Endothelial cell of umbilical vein (primary cell): ENCODE data around the gene FBXO11. TPM values are rescaled to one million over a fixed set of nuclear protein-coding genes. Genes with fewer than 3 reads are reported as not detected.

ENCODE experiments used
- BruUV-seq: library from RNA; stranded (reverse); fragments of 400-500 nt; replicated peaks from 2 replicates; lab custom pipeline; 2021; lab: Mats Ljungman, UMichigan
- CTCF ChIA-PET: fragments of 300-600, 350-600 bp; sonication (Branson Sonifier 250); formaldehyde crosslinking; loops from one replicate; lab custom pipeline; 2021; ENCODE audit warnings: antibody characterized with exemption, inconsistent platforms; lab: Charles Lee
- POLR2A ChIA-PET: fragments of 300-600, 350-600 bp; sonication (Branson Sonifier 250); formaldehyde crosslinking; loops from one replicate; lab custom pipeline; 2021; ENCODE audit warnings: antibody characterized with exemption, inconsistent platforms; lab: Charles Lee
- DNase-seq: peaks from one replicate; pipeline ENCODE4 v3.0.0-alpha.2; 2011; ENCODE audit warnings: low read depth, low spot score
- FAIRE-seq: peaks from 2 replicates; lab custom pipeline; 2011; peaks lifted over from hg19 to GRCh38; lab: Jason Lieb, UNC
- H2AFZ ChIP-seq: 2 replicates; pipeline ENCODE4 v1.6.0; 2012; ENCODE audit warnings: low read depth, low read length, control low read depth, inconsistent platforms
- H3K27ac ChIP-seq: 2 replicates; pipeline ENCODE4 v1.5.1; 2011; ENCODE audit warnings: low read depth, mild to moderate bottlenecking, control low read depth, low read length, moderate library complexity; ENCODE audit not compliant: insufficient read depth
- H3K27me3 ChIP-seq, 2 experiments: 2 replicates each; pipeline versions ENCODE4 v1.6.0 to v1.6.1; 2011; ENCODE audit warnings: low read length in 2 of 2, mixed read lengths in 1 of 2; ENCODE audit not compliant: control insufficient read depth in 2 of 2, insufficient read depth in 2 of 2
- H3K36me3 ChIP-seq, 2 experiments: 2 replicates in 1 of 2; 3 replicates in 1 of 2; pipeline ENCODE4 v1.5.1; 2011; ENCODE audit warnings: low read length in 2 of 2, mild to moderate bottlenecking in 1 of 2, moderate library complexity in 1 of 2; ENCODE audit not compliant: control insufficient read depth in 2 of 2, insufficient read depth in 2 of 2; ENCODE audit errors: extremely low read depth in 1 of 2
- H3K4me1 ChIP-seq: 3 replicates; pipeline ENCODE4 v1.5.1; 2011; ENCODE audit warnings: mild to moderate bottlenecking, low read length; ENCODE audit not compliant: control insufficient read depth, insufficient read depth; ENCODE audit errors: extremely low read depth
- H3K4me2 ChIP-seq: 2 replicates; pipeline ENCODE4 v1.6.1; 2011; ENCODE audit warnings: low read length, control low read depth, mixed read lengths; ENCODE audit not compliant: insufficient read depth
- H3K4me3 ChIP-seq, 3 experiments: fragments of 200-600 bp in 1 of 3; sonication (generic), shearing (Covaris generic) in 1 of 3; replicated peaks in 1 of 3; 2 replicates each; pipeline ENCODE4 v1.5.1; 2011 to 2016; ENCODE audit warnings: control low read depth in 3 of 3, low read length in 3 of 3, mild to moderate bottlenecking in 2 of 3, inconsistent platforms in 1 of 3, low read depth in 1 of 3, moderate library complexity in 1 of 3; ENCODE audit not compliant: insufficient read depth in 1 of 3
- H3K79me2 ChIP-seq: 2 replicates; pipeline ENCODE4 v1.6.0; 2012; ENCODE audit warnings: low read length, inconsistent platforms; ENCODE audit not compliant: control insufficient read depth, insufficient read depth
- H3K9ac ChIP-seq: replicated peaks from 2 replicates; pipeline ENCODE3; 2011; ENCODE audit warnings: low read length, control low read depth; ENCODE audit not compliant: insufficient read depth; ENCODE audit errors: extremely low read depth
- H3K9me1 ChIP-seq: replicated peaks from 3 replicates; pipeline ENCODE4 v1.6.0; 2011; ENCODE audit warnings: mild to moderate bottlenecking, low read length; ENCODE audit not compliant: control insufficient read depth, insufficient read depth; ENCODE audit errors: extremely low read depth
- H3K9me3 ChIP-seq: replicated peaks from 2 replicates; pipeline ENCODE4 v1.5.1; 2012; ENCODE audit warnings: low read length, inconsistent platforms; ENCODE audit not compliant: control insufficient read depth, insufficient read depth
- H4K20me1 ChIP-seq: replicated peaks from 2 replicates; pipeline ENCODE3; 2011; ENCODE audit warnings: mild to moderate bottlenecking, low read length; ENCODE audit not compliant: control insufficient read depth, insufficient read depth; ENCODE audit errors: extremely low read depth
- EZH2 ChIP-seq: IDR thresholded peaks from 2 replicates; pipeline ENCODE4 v1.6.1; 2012; ENCODE audit warnings: borderline replicate concordance, low read depth, mild to moderate bottlenecking, moderate library complexity, low read length, inconsistent platforms; ENCODE audit not compliant: severe bottlenecking
- GATA2 ChIP-seq: IDR thresholded peaks from 2 replicates; pipeline ENCODE4 v1.7.0; 2011; ENCODE audit warnings: low read depth, mild to moderate bottlenecking, moderate library complexity, mixed read lengths, low read length; ENCODE audit not compliant: insufficient read length, insufficient read depth
- MAX ChIP-seq: IDR thresholded peaks from 2 replicates; pipeline ENCODE4 v1.6.1; 2011; ENCODE audit not compliant: insufficient read depth, insufficient read length
- MYC ChIP-seq: IDR thresholded peaks from one replicate; pipeline ENCODE4 v1.6.1; 2011; ENCODE audit warnings: mild to moderate bottlenecking, low read depth, low read length
- POLR2A ChIP-seq: IDR thresholded peaks from 2 replicates; pipeline ENCODE4 v1.6.1; 2012; ENCODE audit warnings: low read depth, mild to moderate bottlenecking, control low read depth, low read length
- POLR2AphosphoS5 ChIP-seq: IDR thresholded peaks from 2 replicates; pipeline ENCODE4 v1.6.1; 2012; ENCODE audit warnings: low read depth, mild to moderate bottlenecking, control low read depth, low read length, moderate library complexity; ENCODE audit not compliant: insufficient read depth
- dilution Hi-C: fragments of 300-500 bp; cut with MboI; formaldehyde crosslinking; loops from one replicate; pipeline ENCODE4 v1.15.0; 2019; ENCODE audit warnings: low sequenced_read_pairs; ENCODE audit not compliant: extremely low pct_ligation_motif_present
- intact Hi-C: fragments of 100-400 bp; cut with micrococcal nuclease; formaldehyde crosslinking; loops from one replicate; pipeline ENCODE4 v1.10.0; 2022
- polyA plus RNA-seq, 4 experiments: library from polyadenylated mRNA; depleted of rRNA in 3 of 4; stranded (reverse) in 3 of 4; unstranded in 1 of 4; fragments of >200 nt; gene quantifications; 2 replicates each; pipeline versions ENCODE4 v1.2.1 to v1.2.3, GENCODE V29; 2011 to 2012; ENCODE audit warnings: missing spikeins in 1 of 4
- total RNA-seq: library from RNA; stranded (reverse); gene quantifications from 2 replicates; pipeline ENCODE4 v1.2.3, GENCODE V29; 2021
- TF ChIP-seq, protein P1 (sequence below), 2 donors: IDR thresholded peaks; 1 replicate in 1 of 2; 2 replicates in 1 of 2; pipeline ENCODE4 v1.5.1; 2011; ENCODE audit warnings: low read length in 2 of 2, mild to moderate bottlenecking in 2 of 2, moderate library complexity in 2 of 2, control low read depth in 1 of 2, inconsistent platforms in 1 of 2, low read depth in 1 of 2; ENCODE audit not compliant: insufficient read depth in 1 of 2; ENCODE audit errors: extremely low read depth in 1 of 2

Gene FBXO11
- total and polyA plus RNA-seq, 2 donors (not counting 3 experiments of a cell fraction or from before 2014, with no cell fraction given): 23.4 to 59.6 TPM

DNA sequence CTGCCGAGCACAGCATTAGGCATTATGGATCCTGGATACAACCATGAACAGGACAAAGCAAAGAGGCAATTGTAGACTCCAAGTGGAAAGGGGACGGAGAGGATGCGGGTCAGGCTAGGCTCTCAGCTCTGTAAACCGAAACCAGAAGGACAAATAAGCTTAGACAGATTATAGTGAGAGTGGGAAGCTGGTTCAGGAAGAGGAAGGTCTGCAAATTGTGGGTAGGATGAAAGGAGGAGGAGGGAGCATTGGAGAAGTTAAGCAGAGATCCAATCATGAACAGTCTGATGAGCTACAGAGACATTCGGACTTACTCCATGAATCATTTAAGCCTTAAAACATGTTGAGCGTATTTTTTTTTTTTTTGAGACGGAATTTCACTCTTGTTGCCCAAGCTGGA lies 120.3 kb downstream of the FBXO11 start:
- no peak for FAIRE-seq
- TF ChIP-seq GATA2 (no peak), POLR2A (no peak)
- TF ChIP-seq, protein P1, sequence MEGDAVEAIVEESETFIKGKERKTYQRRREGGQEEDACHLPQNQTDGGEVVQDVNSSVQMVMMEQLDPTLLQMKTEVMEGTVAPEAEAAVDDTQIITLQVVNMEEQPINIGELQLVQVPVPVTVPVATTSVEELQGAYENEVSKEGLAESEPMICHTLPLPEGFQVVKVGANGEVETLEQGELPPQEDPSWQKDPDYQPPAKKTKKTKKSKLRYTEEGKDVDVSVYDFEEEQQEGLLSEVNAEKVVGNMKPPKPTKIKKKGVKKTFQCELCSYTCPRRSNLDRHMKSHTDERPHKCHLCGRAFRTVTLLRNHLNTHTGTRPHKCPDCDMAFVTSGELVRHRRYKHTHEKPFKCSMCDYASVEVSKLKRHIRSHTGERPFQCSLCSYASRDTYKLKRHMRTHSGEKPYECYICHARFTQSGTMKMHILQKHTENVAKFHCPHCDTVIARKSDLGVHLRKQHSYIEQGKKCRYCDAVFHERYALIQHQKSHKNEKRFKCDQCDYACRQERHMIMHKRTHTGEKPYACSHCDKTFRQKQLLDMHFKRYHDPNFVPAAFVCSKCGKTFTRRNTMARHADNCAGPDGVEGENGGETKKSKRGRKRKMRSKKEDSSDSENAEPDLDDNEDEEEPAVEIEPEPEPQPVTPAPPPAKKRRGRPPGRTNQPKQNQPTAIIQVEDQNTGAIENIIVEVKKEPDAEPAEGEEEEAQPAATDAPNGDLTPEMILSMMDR (IDR thresholded peaks at IDR 0.05; ENCODE audit: extremely low read depth in 1 of 2, insufficient read depth in 1 of 2, low read depth in 1 of 2, low read length in 2 of 2): no peak
- POLR2A ChIA-PET: no interaction called here

GRCh38 chr2:47784352-47784851 lies 121.9 kb downstream of the FBXO11 start:
- H3K27ac ChIP-seq: peak overlapping the region; percentile 44
- FAIRE-seq: no peak
- intact Hi-C loops (no loop called here), dilution Hi-C loops (no loop called here)
- POLR2A ChIA-PET: no interaction called here
- peak; percentile 42 for DNase-seq
- H3K9me3 ChIP-seq: no peaks in the 10 kb centered on the region
- H3K4me2 ChIP-seq: peak overlapping the region; percentile 98
- no peak for TF ChIP-seq GATA2
- no peak for TF ChIP-seq POLR2AphosphoS5
- TF ChIP-seq EZH2: no peak
- no peak for TF ChIP-seq MAX
- no peak for TF ChIP-seq MYC
- H4K20me1 ChIP-seq: peaks cover 2% of the 10 kb centered on the region
- H3K4me1 ChIP-seq: peaks cover 9% of the 10 kb centered on the region
- peak overlapping the region; percentile 71 for H3K9ac ChIP-seq
- peak overlapping the region; percentile 18 for H2AFZ ChIP-seq
- no peaks in the 10 kb centered on the region for H3K27me3 ChIP-seq
- H3K4me3 ChIP-seq: peak overlapping the region; percentile 64 to 92 (median 87)
- no TSS peak for BruUV-seq
- CTCF ChIA-PET: interaction anchor here (0.7 to 3.5 kb wide), 3 partner anchors 9 to 347 kb away, joined by 3 to 16 read pairs (median 7); no protein-coding TSS in a partner anchor
- no peaks in the 10 kb centered on the region for H3K9me1 ChIP-seq
- no peaks in the 10 kb centered on the region for H3K36me3 ChIP-seq
- peaks cover 47% of the 10 kb centered on the region for H3K79me2 ChIP-seq

More for the DNA sequence above, 120.3 kb downstream of the FBXO11 start:
- H3K4me2 ChIP-seq: no peak overlapping the region
- no peaks in the 10 kb centered on the region for H3K9me3 ChIP-seq
- peaks cover 62% of the 10 kb centered on the region for H3K79me2 ChIP-seq
- no peaks in the 10 kb centered on the region for H3K36me3 ChIP-seq
- H4K20me1 ChIP-seq: peaks cover 5% of the 10 kb centered on the region
- no peak overlapping the region for H3K9ac ChIP-seq
- CTCF ChIA-PET: interaction anchor here (0.9 kb wide), 2 partner anchors 20 to 349 kb away, joined by 3 to 4 read pairs; no protein-coding TSS in a partner anchor
- BruUV-seq: no TSS peak
- no peak for DNase-seq
- no peak overlapping the region for H2AFZ ChIP-seq
- intact Hi-C loops: no loop called here
- H3K27me3 ChIP-seq: no peaks in the 10 kb centered on the region
- H3K4me3 ChIP-seq: no peak overlapping the region
- H3K4me1 ChIP-seq: peaks cover 9% of the 10 kb centered on the region
- no peak overlapping the region for H3K27ac ChIP-seq
- dilution Hi-C loops: no loop called here
- no peaks in the 10 kb centered on the region for H3K9me1 ChIP-seq
